ENCODE results near the gene GPR84.

GRCh38 chr12:54370171-54370730 lies 6.0 kb upstream of the GPR84 start:
- TF ChIP-seq EP300 (IDR thresholded peaks at IDR 0.05) (peak in 1 of 2 donors; percentile 39), POLR2A (IDR thresholded peaks at IDR 0.05) (no peak)
- TF ChIP-seq, protein P1, sequence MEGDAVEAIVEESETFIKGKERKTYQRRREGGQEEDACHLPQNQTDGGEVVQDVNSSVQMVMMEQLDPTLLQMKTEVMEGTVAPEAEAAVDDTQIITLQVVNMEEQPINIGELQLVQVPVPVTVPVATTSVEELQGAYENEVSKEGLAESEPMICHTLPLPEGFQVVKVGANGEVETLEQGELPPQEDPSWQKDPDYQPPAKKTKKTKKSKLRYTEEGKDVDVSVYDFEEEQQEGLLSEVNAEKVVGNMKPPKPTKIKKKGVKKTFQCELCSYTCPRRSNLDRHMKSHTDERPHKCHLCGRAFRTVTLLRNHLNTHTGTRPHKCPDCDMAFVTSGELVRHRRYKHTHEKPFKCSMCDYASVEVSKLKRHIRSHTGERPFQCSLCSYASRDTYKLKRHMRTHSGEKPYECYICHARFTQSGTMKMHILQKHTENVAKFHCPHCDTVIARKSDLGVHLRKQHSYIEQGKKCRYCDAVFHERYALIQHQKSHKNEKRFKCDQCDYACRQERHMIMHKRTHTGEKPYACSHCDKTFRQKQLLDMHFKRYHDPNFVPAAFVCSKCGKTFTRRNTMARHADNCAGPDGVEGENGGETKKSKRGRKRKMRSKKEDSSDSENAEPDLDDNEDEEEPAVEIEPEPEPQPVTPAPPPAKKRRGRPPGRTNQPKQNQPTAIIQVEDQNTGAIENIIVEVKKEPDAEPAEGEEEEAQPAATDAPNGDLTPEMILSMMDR (IDR thresholded peaks at IDR 0.05): peak; percentile 79 to 98 (median 96)

Measured in tibial nerve (tissue), 4 donors.